SK-N-SH (cell line): Measurements from ENCODE around the gene NMNAT2. TPM values are rescaled to one million over a fixed set of nuclear protein-coding genes. Genes with fewer than 3 reads are reported as not detected.

Experiments
- CTCF ChIA-PET: fragments of 300-600, 350-600 bp; formaldehyde crosslinking; extraction: SDS; loops from one replicate; lab custom pipeline; 2021; lab: Yijun Ruan, JAX
- POLR2A ChIA-PET: fragments of 350-600 bp; sonication (Branson Sonifier 250); formaldehyde crosslinking; extraction: SDS; loops from one replicate; lab custom pipeline; 2020; ENCODE audit warnings: antibody characterized with exemption, inconsistent platforms; lab: Yijun Ruan, JAX
- DNase-seq: peaks from one replicate; pipeline ENCODE4 v3.0.0; 2012
- H2AFZ ChIP-seq: fragments of 200-600 bp; sonication (generic); 2 replicates; pipeline ENCODE4 v1.8.1; 2016; ENCODE audit warnings: antibody characterized with exemption, mild to moderate bottlenecking, low read depth
- H3F3A ChIP-seq: fragments of 200-600 bp; sonication (generic); replicated peaks from 2 replicates; pipeline ENCODE3; 2016; ENCODE audit warnings: antibody characterized with exemption, mild to moderate bottlenecking; ENCODE audit not compliant: insufficient read depth
- H3K27ac ChIP-seq, 2 experiments: fragments of 200-500 bp in 1 of 2; fragments of 200-600 bp in 1 of 2; sonication (Bioruptor generic) in 1 of 2; sonication (generic), shearing (Covaris generic) in 1 of 2; 2 replicates each; pipeline versions ENCODE4 v1.5.1 to v1.6.1; 2014 to 2016; ENCODE audit warnings: low read depth in 2 of 2, inconsistent platforms in 1 of 2, low read length in 1 of 2, mild to moderate bottlenecking in 1 of 2, mixed read lengths in 1 of 2
- H3K27me3 ChIP-seq: fragments of 200-600 bp; sonication (generic), shearing (Covaris generic); 2 replicates; pipeline ENCODE4 v1.6.1; 2016; ENCODE audit warnings: mixed run types; ENCODE audit not compliant: insufficient read depth
- H3K36me3 ChIP-seq, 2 experiments: fragments of 200-500 bp in 1 of 2; fragments of 200-600 bp in 1 of 2; sonication (Bioruptor generic) in 1 of 2; sonication (generic) in 1 of 2; replicated peaks in 1 of 2; 2 replicates each; pipeline versions ENCODE3 to v1.5.1; 2014 to 2016; ENCODE audit warnings: low read length in 1 of 2, mild to moderate bottlenecking in 1 of 2; ENCODE audit not compliant: insufficient read depth in 2 of 2, control insufficient read depth in 1 of 2
- H3K4me1 ChIP-seq, 2 experiments: fragments of 200-500 bp in 1 of 2; fragments of 200-600 bp in 1 of 2; sonication (Bioruptor generic) in 1 of 2; sonication (generic), shearing (Covaris generic) in 1 of 2; 2 replicates each; pipeline versions ENCODE4 v1.5.1 to v1.6.1; 2014 to 2016; ENCODE audit warnings: low read depth in 1 of 2, low read length in 1 of 2, mixed run types in 1 of 2; ENCODE audit not compliant: insufficient read depth in 2 of 2, control insufficient read depth in 1 of 2
- H3K4me2 ChIP-seq: fragments of 200-600 bp; sonication (generic), shearing (Covaris generic); 2 replicates; pipeline ENCODE4 v1.6.1; 2017; ENCODE audit warnings: mixed run types
- H3K4me3 ChIP-seq, 2 experiments: fragments of 200-500 bp in 1 of 2; fragments of 200-600 bp in 1 of 2; sonication (Bioruptor generic) in 1 of 2; sonication (generic), shearing (Covaris generic) in 1 of 2; 2 replicates each; pipeline versions ENCODE4 v1.5.1 to v1.8.1; 2014 to 2016; ENCODE audit warnings: low read depth in 2 of 2, inconsistent platforms in 1 of 2, low read length in 1 of 2, mild to moderate bottlenecking in 1 of 2, mixed read lengths in 1 of 2, moderate library complexity in 1 of 2
- H3K79me2 ChIP-seq: fragments of 200-600 bp; sonication (generic); 2 replicates; pipeline ENCODE4 v1.8.1; 2017; ENCODE audit warnings: mild to moderate bottlenecking; ENCODE audit not compliant: insufficient read depth
- H3K9ac ChIP-seq: fragments of 200-600 bp; sonication (generic); 2 replicates; pipeline ENCODE4 v1.6.1; 2017; ENCODE audit warnings: mixed run types
- H3K9me2 ChIP-seq: fragments of 200-600 bp; sonication (generic); 2 replicates; pipeline ENCODE4 v1.6.1; 2017; ENCODE audit warnings: mixed run types
- H3K9me3 ChIP-seq: fragments of 200-600 bp; sonication (generic); 2 replicates; pipeline ENCODE4 v1.6.1; 2017; ENCODE audit warnings: mixed run types, mild to moderate bottlenecking, moderate library complexity
- H4K20me1 ChIP-seq: fragments of 200-600 bp; sonication (generic); 2 replicates; pipeline ENCODE4 v1.6.1; 2017; ENCODE audit warnings: mild to moderate bottlenecking, mixed run types; ENCODE audit not compliant: insufficient read depth
- CHD2 ChIP-seq: fragments of 150-350 bp; IDR thresholded peaks from 2 replicates; pipeline ENCODE4 v1.6.1; 2018; ENCODE audit warnings: low read length; ENCODE audit not compliant: partially characterized antibody
- CTCF ChIP-seq: fragments of 200-600 bp; sonication (generic); IDR thresholded peaks from 2 replicates; pipeline ENCODE4 v1.6.1; 2017; ENCODE audit warnings: antibody characterized with exemption, mild to moderate bottlenecking, moderate library complexity
- ELF1 ChIP-seq: IDR thresholded peaks from 2 replicates; pipeline ENCODE4 v1.4.0; 2012
- FOXJ3 ChIP-seq: sonication (generic); formaldehyde crosslinking; IDR thresholded peaks from 2 replicates; pipeline ENCODE4 v1.5.1; 2020; ENCODE audit warnings: mild to moderate bottlenecking, missing genetic modification reagents
- FOXM1 ChIP-seq: IDR thresholded peaks from 2 replicates; pipeline ENCODE4 v1.4.0; 2012; ENCODE audit warnings: low read depth, mild to moderate bottlenecking
- NRF1 ChIP-seq: IDR thresholded peaks from 2 replicates; pipeline ENCODE4 v1.6.1; 2012; ENCODE audit warnings: low read depth, mild to moderate bottlenecking, low read length
- POLR2AphosphoS5 ChIP-seq: IDR thresholded peaks from 2 replicates; pipeline ENCODE4 v1.6.1; 2012; ENCODE audit warnings: low read depth, low read length
- RAD21 ChIP-seq: IDR thresholded peaks from 2 replicates; pipeline ENCODE4 v1.6.1; 2012; ENCODE audit warnings: mild to moderate bottlenecking, low read length
- RCOR1 ChIP-seq: fragments of 150-350 bp; IDR thresholded peaks from 2 replicates; pipeline ENCODE4 v1.6.1; 2017; ENCODE audit warnings: antibody characterized with exemption, low read length
- SMC3 ChIP-seq: IDR thresholded peaks from 2 replicates; pipeline ENCODE4 v1.6.1; 2012; ENCODE audit warnings: low read depth, low read length, improper control_type of control experiment
- USF2 ChIP-seq: fragments of 150-350 bp; IDR thresholded peaks from 2 replicates; pipeline ENCODE4 v1.6.1; 2017; ENCODE audit warnings: antibody characterized with exemption, low read length, low read depth, borderline replicate concordance
- YY1 ChIP-seq: IDR thresholded peaks from 2 replicates; pipeline ENCODE4 v1.4.0; 2012; ENCODE audit warnings: low read depth, mild to moderate bottlenecking
- WGBS: methylation state at CpG from one replicate; pipeline ENCODE4 v1.1.6; 2017; ENCODE audit warnings: low lambda C conversion rate; 5-methylcytosine and 5-hydroxymethylcytosine counted together
- polyA plus RNA-seq, 3 experiments: library from polyadenylated mRNA; depleted of rRNA; stranded (reverse); fragments of >200 nt; gene quantifications; 2 replicates each; pipeline ENCODE4 v1.2.3, GENCODE V29; 2012
- TF ChIP-seq, protein P1 (sequence below): IDR thresholded peaks from 2 replicates; pipeline ENCODE4 v1.4.0; 2012; ENCODE audit warnings: low read depth, borderline replicate concordance
- TF ChIP-seq, protein P2 (sequence below): IDR thresholded peaks from 2 replicates; pipeline ENCODE4; 2012
- TF ChIP-seq, protein P3 (sequence below): IDR thresholded peaks from 2 replicates; pipeline ENCODE4 v1.4.0; 2012; ENCODE audit warnings: low read depth, borderline replicate concordance

NMNAT2 gene
- polyA plus RNA-seq, 1 of the 3 experiments (the other 2 are of a cell fraction) = 0.07 TPM

- H3K9me2 ChIP-seq = no peaks in the 10 kb centered on the region
- TF ChIP-seq YY1 (no peak), SMC3 (peak; percentile 36; the same call in 1 of the 2 replicates), RAD21 (peak; percentile 39; the same call in 1 of the 2 replicates), CTCF (peak; percentile 50)
- TF ChIP-seq, protein P1, sequence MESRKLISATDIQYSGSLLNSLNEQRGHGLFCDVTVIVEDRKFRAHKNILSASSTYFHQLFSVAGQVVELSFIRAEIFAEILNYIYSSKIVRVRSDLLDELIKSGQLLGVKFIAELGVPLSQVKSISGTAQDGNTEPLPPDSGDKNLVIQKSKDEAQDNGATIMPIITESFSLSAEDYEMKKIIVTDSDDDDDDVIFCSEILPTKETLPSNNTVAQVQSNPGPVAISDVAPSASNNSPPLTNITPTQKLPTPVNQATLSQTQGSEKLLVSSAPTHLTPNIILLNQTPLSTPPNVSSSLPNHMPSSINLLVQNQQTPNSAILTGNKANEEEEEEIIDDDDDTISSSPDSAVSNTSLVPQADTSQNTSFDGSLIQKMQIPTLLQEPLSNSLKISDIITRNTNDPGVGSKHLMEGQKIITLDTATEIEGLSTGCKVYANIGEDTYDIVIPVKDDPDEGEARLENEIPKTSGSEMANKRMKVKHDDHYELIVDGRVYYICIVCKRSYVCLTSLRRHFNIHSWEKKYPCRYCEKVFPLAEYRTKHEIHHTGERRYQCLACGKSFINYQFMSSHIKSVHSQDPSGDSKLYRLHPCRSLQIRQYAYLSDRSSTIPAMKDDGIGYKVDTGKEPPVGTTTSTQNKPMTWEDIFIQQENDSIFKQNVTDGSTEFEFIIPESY = no peak
- 36% methylated on average over 4 of the region's 4 CpGs for WGBS
- peaks cover 3 to 4% of the 10 kb centered on the region in 2 experiments; a peak in 1 of 4 replicates for H3K4me1 ChIP-seq
- H3K27me3 ChIP-seq = no peaks in the 10 kb centered on the region
- no peak overlapping the region for H3K4me2 ChIP-seq
- H3K27ac ChIP-seq = no peak overlapping the region
- H3K79me2 ChIP-seq = no peaks in the 10 kb centered on the region
- DNase-seq = no peak
- no peaks in the 10 kb centered on the region for H4K20me1 ChIP-seq
- no peaks in the 10 kb centered on the region for H3K36me3 ChIP-seq
- POLR2A ChIA-PET = no interaction called here
- CTCF ChIA-PET = interaction anchor here (1.0 to 1.7 kb wide), 2 partner anchors 9 to 13 kb away, joined by 3 to 5 read pairs; no protein-coding TSS in a partner anchor
- no peak overlapping the region for H2AFZ ChIP-seq
- no peak overlapping the region for H3K9ac ChIP-seq
- no peaks in the 10 kb centered on the region for H3F3A ChIP-seq
- H3K4me3 ChIP-seq = no peak overlapping the region
- no peaks in the 10 kb centered on the region for H3K9me3 ChIP-seq
These were observed 99.7 kb downstream of the NMNAT2 start for GRCh38 chr1:183318433-183318832.

GRCh38 chr1:183315991-183316758, 102.0 kb downstream of the NMNAT2 start:
- WGBS = 69% methylated on average over 3 of the region's 6 CpGs
- Histone ChIP-seq H3K36me3 (no peaks in the 10 kb centered on the region), H3K9me2 (no peaks in the 10 kb centered on the region), H3F3A (no peaks in the 10 kb centered on the region), H3K27ac (no peak overlapping the region), H2AFZ (no peak overlapping the region), H3K79me2 (no peaks in the 10 kb centered on the region), H3K4me2 (no peak overlapping the region), H3K27me3 (no peaks in the 10 kb centered on the region), H3K4me3 (no peak overlapping the region), H4K20me1 (no peaks in the 10 kb centered on the region), H3K4me1 (peaks cover 0 to 3% of the 10 kb centered on the region in 2 experiments; a peak in 1 of 4 replicates), H3K9me3 (no peaks in the 10 kb centered on the region), H3K9ac (no peak overlapping the region)
- TF ChIP-seq FOXJ3 (CRISPR knock-in tag) (no peak), ELF1 (no peak), RCOR1 (no peak), CTCF (no peak), YY1 (no peak), USF2 (no peak), FOXM1 (no peak), CHD2 (no peak), RAD21 (no peak), POLR2AphosphoS5 (no peak), NRF1 (no peak)
- TF ChIP-seq, protein P2, sequence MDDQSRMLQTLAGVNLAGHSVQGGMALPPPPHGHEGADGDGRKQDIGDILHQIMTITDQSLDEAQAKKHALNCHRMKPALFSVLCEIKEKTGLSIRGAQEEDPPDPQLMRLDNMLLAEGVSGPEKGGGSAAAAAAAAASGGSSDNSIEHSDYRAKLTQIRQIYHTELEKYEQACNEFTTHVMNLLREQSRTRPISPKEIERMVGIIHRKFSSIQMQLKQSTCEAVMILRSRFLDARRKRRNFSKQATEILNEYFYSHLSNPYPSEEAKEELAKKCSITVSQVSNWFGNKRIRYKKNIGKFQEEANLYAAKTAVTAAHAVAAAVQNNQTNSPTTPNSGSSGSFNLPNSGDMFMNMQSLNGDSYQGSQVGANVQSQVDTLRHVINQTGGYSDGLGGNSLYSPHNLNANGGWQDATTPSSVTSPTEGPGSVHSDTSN = no peak
- TF ChIP-seq, protein P3, sequence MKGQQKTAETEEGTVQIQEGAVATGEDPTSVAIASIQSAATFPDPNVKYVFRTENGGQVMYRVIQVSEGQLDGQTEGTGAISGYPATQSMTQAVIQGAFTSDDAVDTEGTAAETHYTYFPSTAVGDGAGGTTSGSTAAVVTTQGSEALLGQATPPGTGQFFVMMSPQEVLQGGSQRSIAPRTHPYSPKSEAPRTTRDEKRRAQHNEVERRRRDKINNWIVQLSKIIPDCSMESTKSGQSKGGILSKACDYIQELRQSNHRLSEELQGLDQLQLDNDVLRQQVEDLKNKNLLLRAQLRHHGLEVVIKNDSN = no peak
- POLR2A ChIA-PET = no interaction called here
- DNase-seq = peak; percentile 29
- CTCF ChIA-PET = interaction anchor here (0.6 to 1.5 kb wide), 2 partner anchors 15 to 237 kb away, joined by 3 read pairs; no protein-coding TSS in a partner anchor
